Fibroblast of skin of back (primary cell): Measurements from ENCODE around the gene ZNF384. TPM values are rescaled to one million over a fixed set of nuclear protein-coding genes. Genes with fewer than 3 reads are reported as not detected.
"Not testable (repeated sequence)": the region's sequence is repeated elsewhere in the genome, so short reads cannot be mapped to it uniquely, and the experiment has no call there.

Experiments
- DNase-seq: peaks from one replicate; pipeline ENCODE4 v3.0.0-alpha.2; 2013
- polyA plus RNA-seq, 2 experiments: library from polyadenylated mRNA; unstranded; fragments of 120-200 nt; gene quantifications; one replicate each; pipeline ENCODE4 v1.2.1, GENCODE V29; 2013; ENCODE audit not compliant: insufficient read length in 2 of 2

The ZNF384 gene
- 45.3 TPM for polyA plus RNA-seq (2013, experiment 1 of 2; ENCODE audit: insufficient read length)
- polyA plus RNA-seq (2013, experiment 2 of 2; ENCODE audit: insufficient read length): 39.0 TPM

DNA sequence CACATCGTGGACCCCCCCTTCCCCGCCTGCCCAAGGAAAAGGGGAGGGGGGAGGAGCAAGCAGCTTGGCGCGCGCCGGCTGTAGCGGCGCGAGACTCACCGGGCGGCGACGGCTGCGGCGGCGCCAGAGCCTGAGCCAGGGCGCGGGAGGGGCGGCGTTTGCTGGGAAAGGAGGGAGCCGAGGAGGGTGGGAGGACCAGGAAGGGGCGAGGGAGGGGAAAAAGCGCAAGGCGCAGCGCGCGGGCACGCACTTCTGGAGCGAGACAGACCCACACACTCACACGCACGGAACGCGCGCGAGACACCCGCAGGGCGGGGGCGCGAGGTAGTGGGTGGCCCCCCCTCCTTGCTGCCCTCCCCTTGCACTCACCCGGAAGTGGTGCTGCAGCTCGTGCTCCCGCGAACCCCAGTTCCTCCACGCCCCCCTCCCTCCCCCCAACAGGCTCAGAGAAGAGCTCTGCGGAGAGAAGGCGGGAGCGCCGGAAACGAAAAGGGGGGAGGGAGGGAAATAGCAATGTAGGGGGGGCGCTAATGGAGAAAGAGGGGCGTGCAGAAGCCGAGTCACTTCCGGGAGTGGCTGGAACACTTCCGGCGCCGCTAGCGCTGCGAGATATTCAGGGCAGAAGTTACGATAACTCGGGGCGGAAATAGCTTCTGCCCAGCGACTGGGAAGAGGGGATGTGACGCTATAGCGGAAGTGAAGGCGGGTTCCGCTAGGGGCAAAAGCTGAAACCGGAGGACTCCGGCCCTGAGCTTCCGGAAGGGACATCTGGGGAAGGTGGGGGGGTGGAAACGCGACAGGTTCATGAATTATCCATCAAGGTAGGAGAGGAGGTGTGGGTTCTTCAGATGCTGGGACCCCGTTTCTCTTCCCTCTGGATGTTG lies at the start of gene ZNF384:
TSS of gene ZNF384 (minus strand) at position 377 of the 884 bp plus-strand sequence. CDS start 9,855 bp downstream, outside the sequence.
- peak; percentile 100 for DNase-seq

DNA sequence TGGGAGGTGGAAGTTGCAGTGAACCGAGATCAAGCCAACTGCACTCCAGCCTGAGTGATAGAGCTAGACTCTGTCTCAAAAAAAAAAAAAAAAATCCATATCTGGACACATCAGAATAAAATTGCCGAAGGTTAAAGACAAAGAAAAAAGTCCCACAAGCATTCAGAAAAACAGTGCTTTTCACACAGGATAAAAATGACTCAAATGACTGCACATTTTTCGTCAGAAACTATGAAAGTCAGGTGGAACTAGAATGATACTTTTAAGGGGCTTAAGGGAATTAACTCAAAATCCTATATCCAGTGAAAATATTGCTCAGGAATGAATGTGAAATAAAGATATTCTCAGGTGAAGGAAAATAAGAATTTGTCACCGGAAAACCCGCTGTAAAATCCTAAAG lies 47.6 kb upstream of the ZNF384 start:
- no peak for DNase-seq

DNA sequence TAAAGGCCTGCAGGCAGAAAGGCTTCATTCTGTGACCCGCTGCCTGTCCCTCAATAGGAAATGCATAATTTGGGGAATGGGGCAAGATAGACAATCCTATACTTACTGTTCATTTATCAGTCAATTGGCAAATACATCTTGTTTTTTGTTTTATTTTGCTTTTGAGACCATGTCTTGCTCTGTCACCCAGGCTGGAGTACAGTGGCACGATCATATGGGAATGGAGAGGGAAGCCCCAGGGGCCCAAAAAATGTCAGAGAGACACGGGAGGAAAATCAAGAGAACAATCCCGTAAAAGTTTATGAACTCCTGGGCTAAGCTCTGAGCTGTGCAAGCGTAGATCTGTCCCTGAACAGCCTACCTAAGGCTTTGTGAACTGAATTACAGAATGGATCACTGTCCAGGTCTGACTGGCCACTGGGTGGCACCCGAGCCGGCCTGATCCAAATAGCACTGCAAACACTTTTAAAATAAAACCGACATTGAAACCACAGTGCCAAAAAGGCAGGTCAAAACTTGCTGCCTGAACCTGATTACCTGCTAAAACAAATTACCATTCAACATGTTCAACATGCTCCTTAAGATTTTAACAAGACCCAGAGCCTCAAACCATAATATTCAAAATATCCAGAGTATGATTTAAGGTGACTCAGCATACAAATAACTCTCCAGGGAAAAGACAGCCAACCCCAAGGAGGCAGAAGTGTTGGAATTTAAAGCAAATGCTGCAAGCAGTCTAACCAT lies 46.4 kb upstream of the ZNF384 start:
- peak; percentile 82 for DNase-seq

DNA sequence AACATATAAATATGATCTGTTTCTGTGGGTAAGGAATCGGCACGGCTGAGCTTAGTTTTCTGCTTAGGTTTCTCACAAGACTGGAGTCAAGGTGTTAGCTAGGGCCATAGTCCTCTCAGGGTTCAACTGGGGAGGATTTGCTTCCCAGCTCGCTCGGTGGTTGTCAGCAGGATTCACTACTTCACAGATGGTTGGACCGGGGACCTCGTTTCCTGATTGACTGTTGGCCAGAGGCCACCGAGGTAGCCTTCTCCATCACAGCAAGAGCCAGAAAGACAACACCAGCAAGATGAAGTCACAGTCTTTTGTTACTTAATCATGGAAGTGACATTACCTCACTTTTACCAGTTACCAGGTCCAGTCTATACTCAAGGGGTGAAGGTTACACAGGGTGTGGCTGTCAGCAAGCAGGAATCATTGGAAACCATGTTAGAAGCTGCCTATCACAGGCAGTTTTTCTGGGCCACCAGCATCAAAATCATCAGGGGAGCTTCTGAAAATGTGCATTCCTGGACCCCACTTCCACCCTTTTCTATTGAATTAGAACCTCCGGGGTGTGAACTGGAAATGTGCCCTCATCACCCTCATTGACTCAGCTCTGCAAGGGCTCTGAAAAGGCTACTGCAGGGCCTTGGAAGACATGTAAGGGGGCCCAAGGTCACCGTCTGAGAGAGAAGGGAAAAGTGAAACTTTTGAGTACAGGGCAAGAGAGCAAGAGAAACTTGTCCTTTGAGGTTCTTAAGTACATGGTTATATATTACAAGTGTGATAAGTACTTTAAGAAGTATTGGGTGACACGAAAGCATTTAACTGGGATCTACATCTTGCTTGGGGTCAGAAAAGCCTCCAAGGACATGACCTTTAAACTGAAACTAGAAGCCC lies 45.6 kb upstream of the ZNF384 start:
- DNase-seq: no peak

DNA sequence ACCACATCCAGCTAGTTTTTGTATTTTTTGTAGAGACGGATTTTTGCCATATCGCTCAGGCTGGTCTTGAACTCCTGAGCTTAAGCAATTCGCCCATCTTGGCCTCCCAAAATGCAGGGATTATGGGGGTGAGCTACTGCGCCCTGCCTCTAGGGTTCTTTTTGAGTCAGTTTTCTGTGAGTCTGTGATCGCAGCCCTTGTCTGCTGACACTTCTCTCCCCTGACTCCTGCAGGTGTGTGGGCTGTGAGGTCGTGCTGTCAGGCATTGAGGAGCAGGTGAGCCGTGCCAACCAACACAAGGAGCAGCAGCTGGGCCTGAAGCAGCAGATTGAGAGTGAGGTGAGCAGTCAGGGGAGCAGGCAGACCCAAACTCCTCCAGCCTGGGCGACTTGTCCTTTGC lies 41.0 kb upstream of the ZNF384 start:
- no peak for DNase-seq

DNA sequence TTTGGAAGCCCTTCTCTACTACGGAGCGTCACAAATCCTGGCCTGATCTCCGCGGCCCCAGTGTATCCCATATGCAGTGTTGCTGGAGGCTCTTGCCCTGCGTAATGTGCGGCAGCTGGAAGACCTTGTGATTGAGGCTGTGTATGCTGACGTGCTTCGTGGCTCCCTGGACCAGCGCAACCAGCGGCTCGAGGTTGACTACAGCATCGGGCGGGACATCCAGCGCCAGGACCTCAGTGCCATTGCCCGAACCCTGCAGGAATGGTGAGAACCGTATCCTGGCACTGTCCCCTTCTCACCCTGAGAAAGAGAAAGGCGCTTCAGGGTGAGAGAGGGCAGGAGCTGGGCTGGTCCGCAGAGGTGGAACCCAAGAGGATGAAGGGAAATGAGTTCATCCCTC lies 40.0 kb upstream of the ZNF384 start:
- no peak for DNase-seq

DNA sequence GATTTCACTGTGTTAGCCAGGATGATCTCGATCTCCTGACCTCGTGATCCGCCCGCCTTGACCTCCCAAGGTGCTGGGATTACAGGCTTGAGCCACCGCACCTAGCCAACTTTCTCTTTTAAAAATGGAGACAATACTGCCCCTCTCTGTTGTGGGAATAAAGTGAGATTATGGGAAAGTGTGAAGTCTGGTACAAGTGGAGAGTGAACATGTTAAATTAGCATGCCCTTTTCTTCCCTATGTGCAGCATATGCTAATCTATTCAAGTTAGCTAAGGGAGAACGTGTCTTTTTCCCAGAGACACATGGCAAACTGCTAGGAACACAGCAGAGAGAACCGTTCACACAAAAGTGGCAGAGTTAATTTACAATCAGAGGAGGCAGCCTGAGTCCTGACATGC lies 36.2 kb upstream of the ZNF384 start:
- DNase-seq: no peak

DNA sequence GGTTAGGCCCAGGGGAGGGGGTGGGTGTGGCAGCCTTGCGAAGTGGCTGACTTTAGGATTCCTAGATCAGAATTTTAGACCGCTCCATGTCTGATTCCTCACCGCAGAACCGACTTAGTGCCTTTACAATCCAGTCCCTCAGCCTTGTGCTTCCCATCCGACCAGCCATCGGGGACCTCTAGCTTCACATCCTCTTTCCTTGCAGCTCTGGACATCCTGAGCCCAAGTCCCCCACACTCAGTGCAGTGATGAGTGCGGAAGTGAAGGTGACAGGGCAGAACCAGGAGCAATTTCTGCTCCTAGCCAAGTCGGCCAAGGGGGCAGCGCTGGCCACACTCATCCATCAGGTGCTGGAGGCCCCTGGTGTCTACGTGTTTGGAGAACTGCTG lies 35.2 kb upstream of the ZNF384 start:
- DNase-seq: no peak

DNA sequence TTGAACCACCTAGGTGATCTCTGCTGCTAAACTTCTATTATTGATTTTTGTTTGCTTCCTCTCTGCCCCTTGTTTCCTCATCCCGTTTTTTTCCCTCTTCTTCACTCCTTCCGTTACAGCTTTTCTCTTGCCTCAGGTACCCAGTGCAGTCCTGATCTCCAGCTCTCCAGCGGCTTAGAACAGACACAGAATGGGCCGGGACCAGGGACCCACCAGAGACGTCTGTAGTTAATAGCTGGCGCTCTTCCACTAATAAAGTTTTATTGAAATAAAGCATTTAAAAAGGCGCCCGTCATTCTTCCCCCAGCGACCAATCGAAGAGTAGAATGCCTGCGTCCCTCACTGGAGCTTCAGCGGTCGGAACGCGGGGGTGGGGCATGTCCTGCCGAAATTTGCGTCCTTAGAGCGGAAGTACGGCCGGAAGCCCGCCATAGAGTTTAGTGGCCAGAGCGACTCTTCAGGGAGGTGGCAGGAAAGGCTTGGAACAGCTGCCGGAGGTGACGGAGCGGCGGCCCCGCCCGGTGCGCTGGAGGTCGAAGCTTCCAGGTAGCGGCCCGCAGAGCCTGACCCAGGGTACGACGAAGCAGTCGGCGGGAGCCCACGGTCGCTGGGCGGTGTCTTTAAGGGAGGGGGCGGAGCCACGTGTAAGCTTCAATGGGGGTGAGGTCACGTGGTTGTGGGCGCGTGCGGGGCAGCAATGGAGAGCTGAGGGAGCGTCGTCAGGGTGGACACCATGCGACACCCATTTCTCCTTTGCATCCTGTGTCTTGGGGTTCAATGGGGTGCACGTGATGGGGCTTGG lies 34.6 kb upstream of the ZNF384 start, which contains the start of gene COPS7A:
TSS of gene COPS7A (plus strand) at position 440 of the 802 bp plus-strand sequence. CDS start 611 bp downstream, outside the sequence.
- peak; percentile 99 for DNase-seq

DNA sequence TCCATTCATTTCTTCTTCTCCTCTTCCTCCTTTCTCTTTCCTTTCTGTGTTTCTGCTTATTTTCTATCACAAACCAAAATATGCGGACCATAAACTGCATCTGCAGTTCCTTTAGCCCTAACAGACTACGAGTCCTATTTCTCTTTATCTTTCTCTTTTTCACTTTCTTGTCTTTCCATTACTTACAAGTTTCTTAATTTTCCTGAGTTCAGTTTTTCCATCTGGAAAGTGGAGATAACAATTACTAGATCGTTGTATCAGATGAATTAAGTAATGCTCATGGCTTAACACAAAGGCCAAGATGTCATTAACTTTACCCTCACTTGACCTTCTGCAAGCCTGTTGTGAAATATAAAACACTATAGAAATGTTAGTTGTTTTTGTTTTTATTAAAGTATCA lies 33.7 kb upstream of the ZNF384 start:
- DNase-seq: no peak

DNA sequence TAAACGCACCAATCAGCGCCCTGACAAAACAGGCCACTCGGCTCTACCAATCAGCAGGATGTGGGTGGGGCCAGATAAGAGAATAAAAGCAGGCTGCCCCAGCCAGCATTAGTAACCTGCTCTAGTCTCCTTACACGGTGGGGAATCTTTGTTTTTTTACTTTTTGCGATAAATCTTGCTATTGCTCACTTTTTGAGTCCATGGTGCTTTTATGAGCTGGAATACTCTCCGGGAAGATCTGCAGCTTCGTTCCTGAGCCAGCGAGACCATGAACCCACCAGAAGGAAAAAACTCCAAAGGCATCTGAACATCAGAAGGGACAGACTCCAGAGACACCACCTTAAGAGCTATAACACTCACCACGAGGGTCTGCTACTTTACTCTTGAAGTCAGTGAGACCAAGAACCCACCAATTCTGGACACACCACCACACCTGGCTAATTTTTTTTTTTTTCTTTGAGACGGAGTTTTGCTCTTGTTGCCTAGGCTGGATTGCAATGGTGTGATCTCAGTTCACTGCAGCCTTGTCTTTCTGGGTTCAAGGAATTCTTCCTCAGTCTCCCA lies 27.8 kb upstream of the ZNF384 start:
- DNase-seq: no peak

DNA sequence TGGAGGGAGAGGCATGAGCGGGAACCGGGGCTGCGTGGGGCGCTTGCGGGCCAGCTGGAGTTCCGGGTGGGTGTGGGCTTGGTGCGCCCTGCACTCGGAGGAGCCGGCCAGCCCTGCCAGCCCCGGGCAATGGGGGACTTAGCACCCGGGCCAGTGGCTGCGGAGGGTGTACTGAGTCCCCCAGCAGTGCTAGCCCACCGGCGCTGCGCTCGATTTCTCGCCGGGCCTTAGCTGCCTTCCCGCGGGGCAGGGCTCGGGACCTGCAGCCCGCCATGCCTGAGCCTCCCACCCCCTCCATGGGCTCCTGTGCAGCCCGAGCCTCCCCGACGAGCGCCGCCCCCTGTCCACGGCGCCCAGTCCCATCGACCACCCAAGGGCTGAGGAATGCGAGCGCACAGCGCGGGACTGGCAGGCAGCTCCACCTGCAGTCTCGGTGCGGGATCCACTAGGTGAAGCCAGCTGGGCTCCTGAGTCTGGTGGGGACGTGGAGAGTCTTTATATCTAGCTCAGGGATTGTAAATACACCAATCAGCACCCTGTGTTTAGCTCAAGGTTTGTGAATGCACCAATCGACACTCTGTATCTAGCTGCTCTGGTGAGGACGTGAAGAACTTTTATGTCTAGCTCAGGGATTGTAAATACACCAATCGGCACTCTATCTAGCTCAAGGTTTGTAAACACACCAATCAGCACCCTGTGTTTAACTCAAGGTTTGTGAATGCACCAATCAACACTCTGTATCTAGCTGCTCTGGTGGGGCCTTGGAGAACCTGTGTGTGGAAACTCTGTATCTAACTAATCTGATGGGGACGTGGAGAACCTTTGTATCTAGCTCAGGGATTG lies 27.1 kb upstream of the ZNF384 start:
- not testable (repeated sequence) for DNase-seq

DNA sequence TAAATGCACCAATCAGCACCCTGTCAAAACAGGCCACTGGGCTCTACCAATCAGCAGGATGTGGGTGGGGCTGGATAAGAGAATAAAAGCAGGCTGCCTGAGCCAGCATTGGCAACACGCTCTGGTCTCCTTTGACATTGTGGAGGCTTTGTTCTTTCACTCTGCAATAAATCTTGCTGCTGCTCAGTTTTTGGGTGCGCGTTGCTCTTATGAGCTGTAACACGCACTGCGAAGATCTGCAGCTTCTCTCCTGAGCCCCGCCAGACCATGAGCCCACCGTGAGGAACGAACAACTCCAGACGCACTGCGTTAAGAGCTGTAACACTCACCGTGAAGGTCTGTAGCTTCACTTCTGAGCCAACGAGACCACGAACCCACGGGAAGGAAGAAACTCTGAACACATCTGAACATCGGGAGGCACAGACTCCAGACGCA lies 19.8 kb upstream of the ZNF384 start:
- no peak for DNase-seq

DNA sequence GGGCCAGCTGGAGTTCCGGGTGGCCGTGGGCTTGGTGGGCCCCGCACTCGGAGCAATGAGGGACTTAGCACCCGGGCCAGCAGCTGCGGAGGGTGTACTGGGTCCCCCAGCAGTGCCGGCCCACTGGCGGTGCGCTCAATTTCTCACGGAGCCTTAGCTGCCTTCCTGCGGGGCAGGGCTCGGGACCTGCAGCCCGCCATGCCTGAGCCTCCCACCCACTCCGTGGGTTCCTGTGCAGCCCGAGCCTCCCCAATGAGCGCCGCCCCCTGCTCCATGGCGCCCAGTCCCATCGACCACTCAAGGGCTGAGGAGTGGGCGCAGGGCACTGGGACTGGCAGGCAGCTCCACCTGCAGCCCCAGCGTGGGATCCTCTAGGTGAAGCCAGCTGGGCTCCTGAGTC lies 19.2 kb upstream of the ZNF384 start:
- not testable (repeated sequence) for DNase-seq

DNA sequence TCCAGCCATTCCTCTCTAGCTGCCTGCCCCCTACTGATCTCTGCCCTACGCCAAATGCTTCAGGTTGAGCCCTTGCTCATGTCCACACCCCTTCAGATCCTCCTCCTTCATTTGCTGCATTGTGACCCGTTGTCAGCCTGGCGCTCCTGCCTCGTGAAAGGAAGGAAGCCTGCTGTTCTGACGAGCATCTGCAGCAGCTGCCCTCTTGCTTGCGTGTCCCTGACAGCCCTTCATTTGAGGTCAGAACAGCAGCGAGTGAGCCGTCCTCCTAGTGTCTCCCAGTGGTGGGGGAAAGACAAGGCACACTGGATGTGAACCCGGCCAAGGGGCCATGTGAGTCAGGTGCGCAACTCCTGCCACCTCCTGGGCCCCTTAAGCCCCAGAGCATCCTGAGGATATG lies 14.5 kb upstream of the ZNF384 start:
- no peak for DNase-seq

DNA sequence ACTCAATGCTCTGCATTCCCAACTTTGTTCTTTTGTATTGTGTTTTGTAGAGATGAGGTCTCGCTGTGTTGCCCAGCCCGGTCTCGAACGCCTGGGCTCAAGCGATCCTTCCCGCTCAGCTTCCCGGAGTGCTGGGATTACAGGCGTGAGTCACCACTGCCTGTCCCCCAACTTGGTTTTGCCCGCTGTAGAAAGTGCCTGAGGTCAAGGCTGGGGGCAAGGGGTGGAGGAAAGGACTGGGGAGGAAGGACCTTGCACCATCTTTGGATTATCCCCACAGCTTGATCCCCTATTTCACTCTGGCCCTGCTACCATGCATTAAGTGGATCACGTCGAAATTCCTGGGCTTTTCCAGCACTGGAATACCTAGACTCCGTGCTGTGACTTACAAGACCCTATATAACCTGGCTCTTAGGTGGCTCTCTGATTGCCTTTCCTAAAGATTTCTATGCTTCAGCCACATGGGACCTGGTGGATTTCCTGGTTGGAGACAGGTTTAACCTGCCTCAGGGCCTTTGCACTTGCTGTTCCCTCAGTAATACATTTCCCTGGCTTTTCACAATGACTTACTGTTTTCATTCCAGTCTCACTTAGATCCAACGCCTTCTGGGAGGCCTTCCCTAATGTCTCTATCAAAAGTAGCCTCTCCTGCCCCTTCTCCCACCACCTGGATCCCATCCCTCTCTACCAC lies 12.0 kb upstream of the ZNF384 start:
- peak; percentile 28 for DNase-seq

DNA sequence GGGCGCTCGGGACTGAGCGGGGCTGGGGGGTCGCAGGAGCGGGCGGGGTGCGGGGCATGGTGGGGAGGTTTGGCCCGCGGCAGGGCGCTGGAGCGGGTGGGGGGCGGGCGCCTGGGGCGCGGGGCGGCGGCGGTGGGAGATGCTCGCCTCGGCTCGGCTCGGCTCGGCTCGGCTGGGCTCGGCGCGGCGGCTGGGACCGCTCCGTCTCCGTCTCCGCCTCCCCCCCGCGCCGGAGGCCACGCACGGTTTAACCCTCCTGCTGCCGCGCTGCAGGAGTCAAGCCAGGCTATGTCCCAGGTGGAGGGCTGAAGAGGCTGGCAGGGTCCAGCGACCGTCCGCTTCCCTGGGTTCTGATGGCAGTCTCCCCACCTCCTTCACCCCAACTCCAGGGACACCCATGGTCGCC lies 11.5 kb upstream of the ZNF384 start, which contains the start of gene PIANP:
TSS of gene PIANP (minus strand) at position 170 of the 406 bp plus-strand sequence. CDS start 2,754 bp downstream, outside the sequence.
- peak; percentile 43 for DNase-seq

DNA sequence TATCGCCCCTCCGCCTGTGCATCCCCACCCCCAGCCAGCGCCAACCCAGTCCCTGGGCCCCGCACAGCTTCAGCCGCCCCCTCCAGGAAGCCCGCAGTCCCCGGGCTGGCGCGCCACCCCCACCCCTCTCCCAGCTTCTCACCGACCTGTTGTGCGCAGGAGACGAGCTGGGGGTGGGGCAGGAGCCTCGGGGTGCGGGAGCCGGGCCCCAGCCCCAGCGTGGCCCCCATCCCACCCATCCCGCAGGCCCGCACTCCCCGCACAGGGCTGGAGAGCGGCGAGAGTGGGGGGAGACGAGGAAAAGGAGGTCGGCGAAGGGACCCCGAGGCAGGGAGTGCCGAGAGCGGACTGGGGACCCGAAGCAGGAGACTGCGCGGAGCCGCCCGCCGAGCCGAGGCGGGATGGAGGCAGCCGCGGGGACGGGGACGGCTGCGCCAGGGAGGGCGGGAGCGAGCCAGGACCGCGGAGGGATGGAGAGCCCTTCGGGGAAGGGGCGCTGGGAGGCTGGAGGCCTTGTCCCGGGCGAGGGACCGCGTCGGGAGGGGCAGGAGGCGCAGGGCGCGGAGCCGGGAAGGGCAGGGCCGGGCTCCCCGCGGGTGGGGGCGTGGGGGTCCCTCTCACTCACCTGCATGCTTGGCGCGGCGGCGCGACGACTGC lies 10.9 kb upstream of the ZNF384 start:
- DNase-seq: no peak
